ENCODE measurements around the gene ANKS1B.

GRCh38 chr12:99553461-99553860, 431.3 kb downstream of the ANKS1B start:
- no peak for TF ChIP-seq CTCF (IDR thresholded peaks at IDR 0.05)
- no peak for TF ChIP-seq FOXP1 (CRISPR knock-in tag; IDR thresholded peaks at IDR 0.05; ENCODE audit: borderline replicate concordance)
- TF ChIP-seq FOXJ3 (CRISPR knock-in tag; IDR thresholded peaks at IDR 0.05; ENCODE audit: borderline replicate concordance) = no peak
- no peak for TF ChIP-seq ERG (CRISPR knock-in tag; IDR thresholded peaks at IDR 0.05)
- TF ChIP-seq ZNF512 (CRISPR knock-in tag; IDR thresholded peaks at IDR 0.05; ENCODE audit: borderline replicate concordance) = no peak
- TF ChIP-seq ATF3 (CRISPR knock-in tag; conservative IDR thresholded peaks at IDR 0.05) = no peak
